ENCODE results near the gene CENPF. TPM values are rescaled to one million over a fixed set of nuclear protein-coding genes. Genes with fewer than 3 reads are reported as not detected.
A peak's percentile ranks its signal among the peaks of the same experiment; 100 is the strongest.

CENPF gene
- total and polyA plus RNA-seq, 8 donors: 0.15 to 43.2 (median 6.8) TPM

DNA sequence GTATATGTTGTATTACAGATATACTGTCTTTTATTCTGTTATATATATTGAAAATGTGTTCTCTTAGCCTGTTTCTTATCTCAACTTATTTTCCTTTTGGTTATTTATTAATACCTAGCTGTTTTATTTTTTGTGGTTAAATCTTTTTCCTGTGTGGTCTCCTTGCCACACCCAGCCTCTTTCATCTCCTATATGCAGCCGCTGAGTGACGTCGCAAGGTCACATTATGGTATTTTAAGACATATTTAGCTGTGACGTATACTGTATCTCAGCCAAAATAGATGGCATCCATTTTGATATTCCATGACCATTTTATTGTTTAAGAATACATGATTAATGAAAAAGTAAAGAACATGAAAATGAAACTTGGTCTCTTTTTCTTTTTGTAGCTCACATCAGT lies 29.1 kb downstream of the CENPF start:
- intact Hi-C loops (cut with DNase I; ENCODE audit: low total_unique reads): loop anchor here (10.0 kb wide), 2 partner anchors 417 to 893 kb away; no protein-coding TSS in a partner anchor
- no peak overlapping the region for H3K27ac ChIP-seq
- no peak for TF ChIP-seq POLR2AphosphoS5 (IDR thresholded peaks at IDR 0.05)
- TF ChIP-seq, protein P1, sequence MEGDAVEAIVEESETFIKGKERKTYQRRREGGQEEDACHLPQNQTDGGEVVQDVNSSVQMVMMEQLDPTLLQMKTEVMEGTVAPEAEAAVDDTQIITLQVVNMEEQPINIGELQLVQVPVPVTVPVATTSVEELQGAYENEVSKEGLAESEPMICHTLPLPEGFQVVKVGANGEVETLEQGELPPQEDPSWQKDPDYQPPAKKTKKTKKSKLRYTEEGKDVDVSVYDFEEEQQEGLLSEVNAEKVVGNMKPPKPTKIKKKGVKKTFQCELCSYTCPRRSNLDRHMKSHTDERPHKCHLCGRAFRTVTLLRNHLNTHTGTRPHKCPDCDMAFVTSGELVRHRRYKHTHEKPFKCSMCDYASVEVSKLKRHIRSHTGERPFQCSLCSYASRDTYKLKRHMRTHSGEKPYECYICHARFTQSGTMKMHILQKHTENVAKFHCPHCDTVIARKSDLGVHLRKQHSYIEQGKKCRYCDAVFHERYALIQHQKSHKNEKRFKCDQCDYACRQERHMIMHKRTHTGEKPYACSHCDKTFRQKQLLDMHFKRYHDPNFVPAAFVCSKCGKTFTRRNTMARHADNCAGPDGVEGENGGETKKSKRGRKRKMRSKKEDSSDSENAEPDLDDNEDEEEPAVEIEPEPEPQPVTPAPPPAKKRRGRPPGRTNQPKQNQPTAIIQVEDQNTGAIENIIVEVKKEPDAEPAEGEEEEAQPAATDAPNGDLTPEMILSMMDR (IDR thresholded peaks at IDR 0.05): no peak
- TF ChIP-seq POLR2A (IDR thresholded peaks at IDR 0.05): no peak
- H3K27me3 ChIP-seq: no peaks in the 10 kb centered on the region
- H3K4me3 ChIP-seq: no peak overlapping the region
- peaks cover 0 to 10% (median 0%) of the 10 kb centered on the region in 4 donors for H3K36me3 ChIP-seq
- peak in 1 of 2 donors; percentile 43 for DNase-seq
- H3K9me3 ChIP-seq: no peaks in the 10 kb centered on the region
- peaks cover 0 to 9% (median 0%) of the 10 kb centered on the region in 4 donors for H3K4me1 ChIP-seq
- 52 to 79% (median 67%) methylated on average over 4 of the region's 4 CpGs for WGBS, 5 donors

DNA sequence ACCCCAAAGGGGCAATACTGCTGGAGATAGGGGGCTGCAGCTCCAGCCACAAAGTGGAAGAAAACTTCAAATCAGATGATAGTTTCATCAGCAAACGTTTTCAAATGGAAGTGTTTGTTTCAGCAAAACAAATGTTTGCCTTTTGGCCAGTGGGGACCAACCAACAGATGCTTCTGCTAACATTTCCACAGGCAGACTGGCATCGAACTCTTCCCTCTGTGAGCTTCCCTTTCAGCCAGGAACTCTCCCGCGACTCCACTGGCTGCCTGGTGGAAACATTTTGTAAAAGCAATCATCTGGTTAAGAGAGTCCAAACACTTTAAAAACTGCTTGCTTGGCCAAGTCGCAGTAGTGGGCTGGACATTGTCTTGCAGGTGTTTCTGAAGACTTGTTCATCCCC lies 30.7 kb downstream of the CENPF start:
- Histone ChIP-seq H3K27me3 (no peaks in the 10 kb centered on the region), H3K36me3 (peaks cover 0 to 10% (median 0%) of the 10 kb centered on the region in 4 donors), H3K4me1 (peaks cover 0 to 6% (median 0%) of the 10 kb centered on the region in 4 donors), H3K9me3 (no peaks in the 10 kb centered on the region), H3K4me3 (no peak overlapping the region), H3K27ac (no peak overlapping the region)
- 79 to 86% (median 82%) methylated on average over 5 of the region's 5 CpGs for WGBS, 5 donors
- no peak for TF ChIP-seq EP300 (IDR thresholded peaks at IDR 0.05)
- no peak for TF ChIP-seq POLR2AphosphoS5 (IDR thresholded peaks at IDR 0.05)
- no peak for DNase-seq
- intact Hi-C loops (cut with DNase I; ENCODE audit: low total_unique reads): loop anchor here (10.0 kb wide), 2 partner anchors 419 to 891 kb away; no protein-coding TSS in a partner anchor

DNA sequence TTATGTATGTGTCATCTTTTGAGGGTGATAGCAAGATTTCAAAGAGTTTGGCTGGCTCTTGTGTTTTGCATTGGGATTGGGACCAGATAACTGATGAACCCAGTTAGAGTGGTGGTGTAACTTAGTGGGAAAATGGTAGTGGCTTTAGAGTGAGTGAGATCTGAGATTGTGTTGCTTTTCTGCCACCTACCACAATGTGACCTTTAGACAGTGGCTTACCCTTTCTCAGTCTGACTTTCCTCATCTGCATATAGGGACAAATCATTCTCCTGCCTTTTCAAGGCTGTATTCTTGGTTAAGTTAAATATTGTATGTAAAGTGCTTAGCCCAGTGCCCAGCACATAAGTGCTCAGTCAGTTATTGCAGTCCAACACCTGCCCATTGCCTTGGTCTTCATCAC lies 31.3 kb downstream of the CENPF start:
- no peaks in the 10 kb centered on the region for H3K9me3 ChIP-seq
- DNase-seq: no peak
- TF ChIP-seq POLR2A (IDR thresholded peaks at IDR 0.05): no peak
- no peak for TF ChIP-seq EP300 (IDR thresholded peaks at IDR 0.05)
- TF ChIP-seq POLR2AphosphoS5 (IDR thresholded peaks at IDR 0.05): no peak
- TF ChIP-seq, protein P1 (IDR thresholded peaks at IDR 0.05): no peak
- intact Hi-C loops (cut with DNase I; ENCODE audit: low total_unique reads): loop anchor here (10.0 kb wide), 2 partner anchors 419 to 891 kb away; no protein-coding TSS in a partner anchor
- peaks cover 0 to 10% (median 0%) of the 10 kb centered on the region in 4 donors for H3K36me3 ChIP-seq
- H3K27me3 ChIP-seq: no peaks in the 10 kb centered on the region
- no peak overlapping the region for H3K27ac ChIP-seq
- H3K4me1 ChIP-seq: peaks cover 0 to 6% (median 0%) of the 10 kb centered on the region in 4 donors
- no peak overlapping the region for H3K4me3 ChIP-seq

DNA sequence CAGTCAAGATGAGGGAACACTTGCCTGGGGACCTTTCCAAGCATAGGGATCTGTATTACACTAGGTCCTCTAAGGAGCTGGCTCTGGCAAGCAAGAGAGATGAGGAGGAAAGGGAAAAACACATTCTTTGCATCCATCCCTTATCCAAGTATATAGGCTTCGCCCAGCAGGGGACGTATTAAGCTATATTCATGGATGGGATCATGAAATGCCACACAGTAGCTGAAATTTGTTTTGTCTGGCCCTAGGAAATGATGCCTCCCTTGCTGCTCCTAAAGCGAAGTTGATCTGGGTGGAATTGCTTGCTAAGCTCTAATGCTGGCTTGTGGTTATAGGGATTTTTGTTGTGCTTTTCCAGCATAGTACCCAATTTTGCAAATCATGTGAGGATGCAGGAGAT lies 32.1 kb downstream of the CENPF start:
- DNase-seq: no peak
- H3K36me3 ChIP-seq: peaks cover 0 to 16% (median 0%) of the 10 kb centered on the region in 4 donors
- H3K4me3 ChIP-seq: no peak overlapping the region
- H3K4me1 ChIP-seq: peaks cover 0 to 6% (median 0%) of the 10 kb centered on the region in 4 donors
- WGBS, 5 donors: 90 to 98% (median 91%) methylated on average over 3 of the region's 3 CpGs
- no peaks in the 10 kb centered on the region for H3K27me3 ChIP-seq
- intact Hi-C loops (cut with DNase I; ENCODE audit: low total_unique reads): loop anchor here (10.0 kb wide), 2 partner anchors 420 to 890 kb away; no protein-coding TSS in a partner anchor
- H3K9me3 ChIP-seq: no peaks in the 10 kb centered on the region
- H3K27ac ChIP-seq: no peak overlapping the region
- TF ChIP-seq, protein P1 (IDR thresholded peaks at IDR 0.05): no peak
- no peak for TF ChIP-seq POLR2AphosphoS5 (IDR thresholded peaks at IDR 0.05)

DNA sequence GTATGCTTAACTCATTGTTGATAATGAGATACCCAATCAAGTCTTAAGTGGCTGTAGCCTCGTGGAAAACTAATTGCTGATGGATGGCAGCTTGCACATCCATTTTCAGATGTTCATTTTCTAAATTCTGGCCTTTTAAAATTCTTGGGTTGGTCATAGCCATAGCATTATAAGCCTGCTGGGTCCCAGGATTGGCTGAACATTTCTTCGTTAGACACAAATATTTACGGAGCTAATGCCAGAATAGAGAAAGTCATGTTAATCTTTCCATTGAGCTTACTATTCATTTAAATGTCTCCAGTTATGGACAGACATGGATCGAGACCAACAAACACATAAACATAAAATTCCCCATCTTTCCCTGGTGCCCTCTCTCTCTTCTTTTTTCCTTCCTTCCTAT lies 32.5 kb downstream of the CENPF start:
- Histone ChIP-seq H3K9me3 (no peaks in the 10 kb centered on the region), H3K27me3 (no peaks in the 10 kb centered on the region), H3K27ac (no peak overlapping the region), H3K4me1 (peaks cover 0 to 6% (median 0%) of the 10 kb centered on the region in 4 donors), H3K4me3 (no peak overlapping the region), H3K36me3 (peaks cover 0 to 18% (median 0%) of the 10 kb centered on the region in 4 donors)
- intact Hi-C loops (cut with DNase I; ENCODE audit: low total_unique reads): loop anchor here (10.0 kb wide), 2 partner anchors 421 to 889 kb away; no protein-coding TSS in a partner anchor
- no peak for DNase-seq
- 80 to 84% (median 81%) methylated on average over 4 of the region's 4 CpGs for WGBS, 5 donors
- TF ChIP-seq POLR2A (IDR thresholded peaks at IDR 0.05) (no peak), POLR2AphosphoS5 (IDR thresholded peaks at IDR 0.05) (no peak), EP300 (IDR thresholded peaks at IDR 0.05) (no peak)
- TF ChIP-seq, protein P1 (IDR thresholded peaks at IDR 0.05): no peak
